NCI-H446 (cell line): ENCODE results near the gene AMN1.
"Not testable (repeated sequence)": the region's sequence is repeated elsewhere in the genome, so short reads cannot be mapped to it uniquely, and the experiment has no call there.

ENCODE experiments used
- DNase-seq, 2 experiments: peaks; one replicate each; lab custom pipeline; 2025; lab: John Stamatoyannopoulos, UW

The AMN1 gene

GRCh38 chr12:31728917-31729640, at the start of gene AMN1:
AMN1 (minus strand) TSS chr12:31729021; CDS start chr12:31729008, 13 bp downstream.
- peak; percentile 97 to 99 for DNase-seq

DNA sequence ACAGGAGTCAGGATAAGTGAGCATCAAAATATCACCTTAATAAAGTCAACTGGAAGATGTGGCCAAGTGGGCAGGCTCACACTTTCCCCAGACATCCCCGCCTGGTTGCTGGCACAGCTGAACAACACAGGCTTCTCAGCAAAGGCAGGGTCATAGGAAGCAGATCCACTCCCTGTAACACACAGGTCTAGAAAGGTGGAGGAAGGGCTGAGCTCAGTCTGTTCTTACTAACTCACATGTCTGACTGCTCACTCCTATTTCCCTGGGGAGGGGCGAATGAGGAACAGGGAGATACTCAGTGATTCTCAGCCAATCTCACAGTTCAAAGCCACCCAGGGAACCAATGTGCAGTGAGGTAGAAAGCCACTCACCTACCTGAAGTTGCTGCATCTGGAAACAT, 45.0 kb upstream of the AMN1 start:
- no peak for DNase-seq

- DNase-seq = no peak
Measured at GRCh38 chr12:31773223-31773750, 44.5 kb upstream of the AMN1 start.

DNA sequence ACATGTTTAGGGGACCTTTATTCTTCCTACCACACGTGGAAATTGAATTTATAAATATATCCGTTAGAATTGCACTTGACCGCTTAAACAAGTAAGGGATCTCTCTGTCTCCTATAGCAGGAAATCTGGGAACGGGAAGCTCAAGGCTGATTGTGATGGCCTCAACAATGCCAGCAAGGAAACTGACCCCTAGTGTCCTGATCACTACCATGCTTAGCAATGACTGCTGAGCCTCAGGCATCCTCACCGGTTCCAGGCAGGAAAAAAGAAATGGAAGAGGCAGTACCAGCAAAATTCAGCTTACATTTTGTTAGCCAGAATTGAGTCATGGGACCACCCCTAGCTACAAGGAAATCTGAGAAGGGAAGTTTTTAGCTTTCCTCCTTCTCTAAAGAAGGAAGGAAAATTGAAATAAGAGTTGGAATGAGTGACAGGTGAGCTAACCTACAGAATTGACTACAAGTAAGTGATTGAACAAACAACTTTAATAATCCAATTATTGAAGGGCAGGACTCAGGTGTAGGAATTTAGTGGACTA, 43.9 kb upstream of the AMN1 start:
- DNase-seq = no peak

DNA sequence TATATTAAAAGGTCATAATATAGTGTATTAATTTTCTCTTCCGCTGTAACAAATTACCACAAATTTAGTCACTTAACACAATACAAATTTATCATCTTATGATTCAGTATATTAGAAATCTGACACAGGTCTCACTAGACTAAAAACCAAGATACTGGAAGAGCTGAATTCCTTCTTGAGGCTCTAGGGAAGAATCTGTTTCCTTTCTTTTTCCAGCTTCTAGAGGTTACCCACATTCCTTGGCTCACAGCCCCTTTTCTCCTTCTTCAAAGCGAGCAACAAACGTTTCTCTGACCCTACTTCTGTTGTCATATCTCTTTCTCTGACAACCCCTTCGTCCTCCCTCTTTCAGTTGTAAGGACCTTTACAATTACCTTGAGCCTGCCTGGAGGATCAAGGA, 43.4 kb upstream of the AMN1 start:
- no peak for DNase-seq

DNA sequence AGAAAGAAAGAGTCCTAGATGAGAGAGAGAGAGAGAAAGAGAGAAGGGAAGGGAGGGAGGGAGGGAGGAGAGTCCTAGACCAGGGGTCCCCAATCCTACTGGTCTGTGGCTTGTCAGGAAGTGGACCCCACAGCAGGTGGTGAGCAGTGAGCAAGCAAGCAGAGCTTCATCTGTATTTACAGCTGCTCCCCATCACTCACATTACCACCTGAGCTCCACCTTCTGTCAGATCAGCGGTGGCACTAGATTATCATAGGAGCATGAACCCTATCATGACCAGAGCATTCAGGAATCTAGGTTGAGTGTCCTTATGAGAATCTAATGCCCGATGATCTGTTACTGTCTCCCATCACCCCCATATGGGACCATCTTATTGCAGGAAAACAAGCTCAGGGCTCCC, 39.2 kb upstream of the AMN1 start:
- no peak for DNase-seq

DNA sequence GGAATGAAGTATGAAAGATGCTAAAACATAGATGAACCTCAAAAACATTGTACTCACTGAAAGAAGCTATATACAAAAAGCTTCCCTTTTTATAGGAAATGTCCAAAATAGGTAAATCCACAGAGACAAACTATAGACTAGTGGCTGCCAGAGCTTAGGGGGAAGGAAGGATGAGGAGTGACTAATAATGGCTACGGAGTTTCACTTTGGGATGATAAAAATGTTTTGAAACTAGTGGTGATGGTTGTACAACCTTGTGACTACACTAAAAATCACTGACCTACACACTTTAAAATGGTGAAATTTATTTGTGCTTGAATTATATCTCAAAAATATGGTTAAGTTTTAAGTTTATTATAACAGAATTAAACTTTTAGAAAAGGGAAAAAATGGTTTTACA, 37.1 kb upstream of the AMN1 start:
- no peak for DNase-seq

GRCh38 chr12:31759632-31760459, 31.0 kb upstream of the AMN1 start:
- no peak for DNase-seq

GRCh38 chr12:31758297-31758696, 29.5 kb upstream of the AMN1 start:
- DNase-seq = not testable (repeated sequence)

DNA sequence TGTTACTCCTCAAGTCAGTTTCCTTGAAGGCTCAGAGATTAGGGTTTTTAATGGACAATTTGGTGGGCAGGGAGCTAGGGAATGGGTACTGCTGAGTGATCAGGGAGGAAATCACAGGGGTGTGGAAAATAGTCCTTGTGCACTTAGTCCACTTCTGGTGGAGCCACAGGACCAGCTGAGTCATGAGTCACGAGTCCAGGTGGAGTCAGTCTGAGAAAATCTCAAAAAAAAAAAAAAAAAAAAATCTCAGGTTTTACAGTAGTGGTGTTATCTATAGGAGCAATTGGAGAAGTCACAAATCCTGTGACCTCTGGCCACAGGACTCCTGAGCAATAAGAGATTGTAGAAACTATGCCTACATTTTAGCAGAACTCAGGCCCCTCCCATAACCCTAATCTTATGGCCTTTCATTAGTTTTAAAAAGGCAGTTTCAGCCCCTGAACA, 28.2 kb upstream of the AMN1 start:
- no peak for DNase-seq

- no peak for DNase-seq
Measured at GRCh38 chr12:31752450-31752849, 23.6 kb upstream of the AMN1 start.

DNA sequence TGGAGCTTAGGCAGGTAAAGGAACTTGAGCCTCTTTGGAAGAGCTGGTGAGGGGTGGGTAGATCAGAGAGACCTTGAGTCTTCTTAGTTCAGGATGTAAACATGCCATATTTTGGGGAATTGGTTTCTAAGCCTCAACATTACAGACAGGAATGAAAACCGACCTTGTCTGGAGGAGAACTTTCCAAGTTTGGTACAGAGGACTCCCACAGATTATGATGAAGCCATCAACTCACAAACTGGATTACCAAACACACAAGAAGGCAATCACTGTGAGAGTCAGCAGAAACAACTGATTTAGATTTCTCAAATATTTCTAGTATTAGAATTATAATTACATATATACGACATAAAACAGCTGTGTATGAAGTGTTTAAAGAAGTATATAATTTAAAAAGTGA, 22.3 kb upstream of the AMN1 start:
- DNase-seq = no peak

- DNase-seq = no peak
Measured at GRCh38 chr12:31750747-31751039, 21.9 kb upstream of the AMN1 start.

- DNase-seq = no peak
Measured at GRCh38 chr12:31749024-31749704, 20.3 kb upstream of the AMN1 start.

DNA sequence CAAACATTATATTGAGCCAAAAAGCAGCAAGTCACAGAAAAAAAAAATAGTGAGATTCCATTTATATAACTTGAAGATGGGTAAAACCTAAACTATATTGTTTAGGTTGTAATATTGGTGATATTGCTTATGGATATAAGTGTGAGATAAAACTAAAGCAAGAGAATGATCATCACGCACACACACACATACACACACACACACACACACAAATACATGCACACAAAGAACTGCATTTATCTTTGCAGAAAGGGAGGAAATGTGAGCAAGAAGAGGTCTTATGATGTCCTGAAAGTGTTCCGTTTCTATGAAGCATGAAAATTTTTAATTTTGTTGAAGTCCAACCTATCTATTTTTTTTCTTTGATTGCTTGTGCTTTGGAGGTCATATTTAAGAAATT, 16.4 kb upstream of the AMN1 start:
- DNase-seq = no peak

- DNase-seq = not testable (repeated sequence)
Measured at GRCh38 chr12:31744363-31744762, 15.5 kb upstream of the AMN1 start.

DNA sequence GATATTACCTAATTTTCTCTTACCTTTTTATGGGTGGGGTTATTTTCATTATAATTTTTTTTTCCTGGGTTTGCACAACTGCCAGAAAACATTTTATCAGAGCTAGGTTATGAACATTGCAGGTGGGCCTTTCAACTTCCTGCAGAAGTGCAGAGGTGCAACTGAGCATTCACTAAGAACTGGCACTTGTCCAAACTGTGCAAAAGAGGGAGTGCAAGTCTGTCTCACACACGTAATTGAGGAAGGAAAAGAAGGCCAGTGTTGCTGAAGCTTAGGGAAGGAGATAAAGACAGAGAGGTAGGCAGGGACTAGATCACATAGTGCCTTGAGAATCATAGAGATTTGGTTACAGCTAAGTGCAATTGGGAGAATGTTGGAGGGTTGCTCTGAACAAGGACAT, 14.1 kb upstream of the AMN1 start:
- DNase-seq = no peak

- DNase-seq = no peak
Measured at GRCh38 chr12:31740628-31741027, 11.8 kb upstream of the AMN1 start.

DNA sequence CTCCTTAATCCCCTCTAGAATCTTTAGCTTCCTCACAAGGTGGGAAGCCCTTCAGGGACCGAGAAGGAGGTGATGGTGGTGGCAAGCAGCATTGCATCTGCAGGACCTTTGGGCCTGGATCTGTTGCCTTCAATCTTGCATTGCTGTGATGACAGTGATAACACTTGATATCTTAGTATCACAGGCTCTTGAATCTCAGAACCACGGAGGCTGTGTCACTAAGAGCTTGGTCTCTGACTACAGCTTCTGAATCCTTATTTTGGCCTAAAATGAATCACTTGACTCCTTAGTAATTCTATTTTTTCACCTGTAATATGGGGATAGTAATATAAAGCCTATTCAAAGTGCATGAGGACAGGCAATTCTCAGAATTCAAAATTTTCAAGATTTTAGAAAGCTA, 8.9 kb upstream of the AMN1 start:
- DNase-seq = no peak

- DNase-seq = no peak
Measured at GRCh38 chr12:31737345-31737744, 8.5 kb upstream of the AMN1 start.

DNA sequence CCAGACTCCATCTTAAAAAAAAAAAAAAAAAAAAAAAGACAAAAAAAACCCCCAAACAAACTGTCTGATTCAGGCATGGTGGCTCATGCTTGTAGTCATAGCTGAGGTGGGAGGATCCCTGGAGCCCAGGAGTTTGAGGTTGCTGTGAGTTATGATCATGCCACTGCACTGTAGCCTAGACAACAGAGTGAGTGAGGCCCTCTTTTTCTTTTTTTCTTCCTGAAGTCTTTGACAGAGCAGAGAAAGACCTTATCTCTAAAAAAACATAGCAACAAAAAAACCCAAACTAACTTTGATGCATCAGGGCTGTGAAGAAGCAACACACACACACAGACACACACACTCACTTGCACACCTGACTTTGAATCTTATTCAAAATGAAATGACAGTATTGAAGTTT, 7.7 kb upstream of the AMN1 start:
- no peak for DNase-seq
